Activated gamma-delta T cell (primary cell): ENCODE results near the gene MAGI1.
"Not testable (repeated sequence)": the region's sequence is repeated elsewhere in the genome, so short reads cannot be mapped to it uniquely, and the experiment has no call there.

Experiments
- DNase-seq: peaks from one replicate; lab custom pipeline; 2025; lab: John Stamatoyannopoulos, UW

Gene MAGI1

GRCh38 chr3:65593780-65594752, 444.7 kb downstream of the MAGI1 start:
- DNase-seq, result no peak

- DNase-seq, result no peak
Measured at GRCh38 chr3:65591313-65591712, 447.4 kb downstream of the MAGI1 start.

DNA sequence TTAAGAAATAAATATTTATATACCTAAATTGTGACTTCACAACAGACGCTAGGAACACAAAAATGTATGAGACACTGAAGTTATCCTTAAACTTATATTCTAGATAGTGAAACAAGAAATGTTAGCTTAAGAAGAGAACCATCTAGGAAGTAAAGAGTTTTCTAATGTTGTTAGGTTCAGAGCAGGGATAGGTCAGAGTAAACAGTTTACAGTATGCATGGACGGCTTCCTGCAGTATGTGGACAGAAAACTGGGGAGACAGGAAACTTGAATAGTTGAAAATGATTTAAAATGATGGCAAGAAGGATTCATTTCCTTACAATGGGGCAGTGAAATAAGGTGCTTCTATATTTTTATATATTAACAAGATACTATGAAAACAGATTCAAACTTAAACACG, 449.8 kb downstream of the MAGI1 start:
- DNase-seq, result no peak

DNA sequence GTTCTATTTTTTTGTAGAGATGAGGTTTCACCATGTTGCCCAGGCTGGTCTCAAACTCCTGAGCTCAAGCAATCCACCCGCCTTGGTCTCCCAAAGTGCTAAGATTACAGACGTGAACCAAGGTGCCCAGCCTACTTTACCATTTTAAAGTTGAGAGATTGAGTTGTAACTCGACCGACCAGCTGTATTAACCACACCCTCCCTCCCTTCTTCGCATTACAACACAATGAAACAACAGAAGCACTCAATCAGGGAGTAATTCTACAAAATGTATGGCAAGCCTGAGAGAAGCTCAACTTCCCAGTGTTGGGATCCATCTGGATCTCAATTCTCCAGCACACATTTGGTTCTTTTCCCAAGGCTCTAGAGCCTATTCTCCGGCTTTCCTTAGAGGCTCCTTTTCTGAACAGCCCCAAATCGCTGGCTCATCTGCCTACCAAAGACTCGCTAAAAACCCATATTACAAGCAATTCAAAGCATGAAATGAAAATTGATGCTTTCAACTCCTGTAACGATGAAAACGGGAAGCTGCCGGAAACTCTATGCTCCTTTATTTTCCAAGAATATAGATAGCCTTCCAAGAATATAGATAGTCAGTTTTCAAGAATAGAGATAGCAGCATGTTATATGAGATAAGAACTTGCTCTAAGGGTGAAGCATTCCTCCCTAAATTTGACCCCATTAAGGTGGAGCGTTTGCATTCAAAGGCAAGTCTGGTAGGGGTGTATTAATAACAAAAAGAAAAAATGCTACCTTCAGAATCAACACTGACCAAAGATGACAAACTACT, 450.9 kb downstream of the MAGI1 start:
- DNase-seq, result no peak

GRCh38 chr3:65584913-65585312, 453.8 kb downstream of the MAGI1 start:
- no peak for DNase-seq

GRCh38 chr3:65584002-65584401, 454.7 kb downstream of the MAGI1 start:
- DNase-seq, result no peak

- DNase-seq, result no peak
Measured at GRCh38 chr3:65583188-65583587, 455.5 kb downstream of the MAGI1 start.

DNA sequence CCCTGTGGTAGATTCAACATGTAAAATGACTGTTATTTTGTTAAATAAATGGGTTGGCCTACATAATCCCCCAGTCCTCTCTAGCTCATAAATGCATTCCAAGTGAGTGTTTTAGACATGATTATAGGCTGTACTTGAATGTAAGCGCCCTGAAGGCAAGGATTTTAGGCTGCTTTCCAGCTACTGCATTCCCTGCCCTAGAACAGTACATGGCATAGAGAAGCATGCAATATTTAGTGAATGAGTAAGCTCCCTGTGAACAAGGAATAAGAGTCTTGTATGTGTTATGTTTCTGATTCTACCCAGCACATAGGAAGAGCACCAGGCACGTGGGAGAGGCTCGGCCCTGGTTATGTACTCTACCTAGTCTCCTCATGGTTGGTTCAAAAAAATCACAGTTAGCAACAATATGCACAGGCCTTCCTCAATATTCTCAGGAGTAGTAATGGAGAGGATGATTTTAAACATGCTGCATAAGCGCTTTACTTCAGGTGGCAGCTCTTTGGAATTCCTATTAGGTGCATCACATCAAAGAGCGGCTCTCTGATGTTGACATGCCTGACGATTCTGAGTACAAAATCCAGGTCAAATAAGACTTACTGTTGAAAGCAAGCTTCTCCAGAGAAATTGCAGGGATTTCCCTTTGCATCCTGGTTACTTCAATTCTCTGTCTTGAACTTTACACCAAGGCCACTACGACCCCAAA, 456.6 kb downstream of the MAGI1 start:
- DNase-seq, result no peak

DNA sequence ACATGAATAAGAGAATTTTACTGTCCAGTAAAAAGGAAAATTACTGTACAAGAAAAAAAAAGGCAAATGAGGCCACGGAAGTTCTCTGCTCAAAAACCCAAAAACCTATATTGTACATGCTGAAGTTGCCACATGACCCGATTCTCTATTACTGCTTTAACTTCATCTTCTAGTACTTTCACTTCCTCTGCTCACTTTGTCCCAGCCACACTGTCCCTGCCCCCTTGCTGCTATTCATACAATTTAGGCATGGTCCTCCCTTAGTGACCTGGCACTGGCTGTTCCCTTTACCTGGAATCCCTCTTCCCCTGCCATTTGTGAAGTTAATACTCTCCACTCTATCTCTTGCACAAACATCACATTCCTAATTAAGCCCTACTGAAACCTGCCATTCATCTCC, 457.4 kb downstream of the MAGI1 start:
- no peak for DNase-seq

DNA sequence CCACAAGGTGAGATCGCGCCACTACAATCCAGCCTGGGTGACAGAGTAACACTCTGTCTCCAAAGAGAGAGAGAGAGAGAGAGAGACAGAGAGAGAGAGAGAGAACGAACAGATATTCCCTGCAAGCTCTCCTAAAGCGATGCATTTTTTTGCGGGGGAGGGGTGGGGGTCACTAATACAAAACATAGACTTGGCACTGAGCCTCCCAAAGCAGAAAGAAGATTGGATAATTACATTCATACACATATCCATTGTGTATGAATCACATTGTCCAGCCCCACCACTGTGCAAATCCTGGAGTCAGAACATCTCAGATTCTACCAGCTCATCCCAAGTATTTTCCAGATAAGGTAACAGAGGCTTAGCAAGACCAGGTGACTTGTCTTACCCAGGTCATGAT, 459.9 kb downstream of the MAGI1 start:
- no peak for DNase-seq

DNA sequence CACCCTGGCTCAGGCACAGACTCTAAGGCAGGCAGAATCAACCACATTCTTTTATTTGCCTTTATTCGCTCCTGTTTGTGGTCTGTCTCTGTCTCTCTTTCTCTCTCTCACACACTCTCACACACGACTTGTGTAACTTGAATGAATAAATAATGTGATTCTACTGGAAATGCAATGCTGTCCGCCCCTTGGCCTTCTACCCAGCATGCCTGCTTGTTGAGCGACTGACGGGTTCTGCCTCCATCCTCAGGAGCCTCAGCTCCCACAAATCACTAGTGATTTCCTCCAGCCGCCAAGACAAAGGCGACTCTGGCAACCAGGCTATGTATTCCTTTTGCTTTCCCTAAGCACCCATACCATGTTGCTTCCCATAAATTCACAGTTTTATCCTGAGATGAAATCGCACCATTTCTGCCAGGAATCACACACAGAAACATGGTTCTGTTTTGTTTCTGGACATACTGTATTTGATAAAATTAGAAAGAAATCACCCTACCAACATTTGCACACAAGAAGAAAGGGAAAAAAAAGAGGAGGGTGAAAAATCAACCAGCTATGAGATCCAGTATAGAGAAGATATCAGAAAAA, 460.8 kb downstream of the MAGI1 start:
- DNase-seq, result no peak

GRCh38 chr3:65576966-65577365, 461.8 kb downstream of the MAGI1 start:
- no peak for DNase-seq

DNA sequence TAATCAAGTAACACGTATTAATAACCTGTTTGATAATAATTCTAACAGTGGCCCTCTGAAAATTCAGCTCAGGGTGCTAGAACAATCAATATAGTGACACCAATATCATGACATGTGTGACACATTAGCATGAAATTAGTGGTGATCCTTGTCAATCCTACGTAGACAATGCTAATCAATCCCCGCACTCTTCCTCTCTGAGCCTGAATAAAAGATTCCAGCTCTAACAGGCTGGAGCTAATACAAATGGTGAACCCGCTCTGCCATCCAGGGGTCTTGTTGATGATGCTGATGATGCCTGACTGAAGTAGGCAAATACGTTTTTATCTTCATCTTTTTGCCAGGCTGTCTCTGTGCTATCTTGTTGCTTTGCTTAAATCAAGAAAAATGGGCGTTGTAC, 462.5 kb downstream of the MAGI1 start:
- no peak for DNase-seq

- no peak for DNase-seq
Measured at GRCh38 chr3:65575376-65575840, 463.3 kb downstream of the MAGI1 start.

GRCh38 chr3:65573548-65574116, 465.1 kb downstream of the MAGI1 start:
- no peak for DNase-seq

GRCh38 chr3:65572175-65572777, 466.4 kb downstream of the MAGI1 start:
- no peak for DNase-seq

- no peak for DNase-seq
Measured at GRCh38 chr3:65569845-65570405, 468.8 kb downstream of the MAGI1 start.

- no peak for DNase-seq
Measured at GRCh38 chr3:65569129-65569528, 469.6 kb downstream of the MAGI1 start.

GRCh38 chr3:65568497-65568896, 470.2 kb downstream of the MAGI1 start:
- no peak for DNase-seq

GRCh38 chr3:65565744-65566143, 473.0 kb downstream of the MAGI1 start:
- DNase-seq, result not testable (repeated sequence)

GRCh38 chr3:65564483-65564882, 474.2 kb downstream of the MAGI1 start:
- DNase-seq, result no peak
